Esophagus muscularis mucosa (tissue), 4 donors: Measurements from ENCODE around the gene C11orf68.

Experiments
- EP300 ChIP-seq: sonication (generic); formaldehyde crosslinking; IDR thresholded peaks from one replicate; pipeline ENCODE4 v1.6.1; 2017; ENCODE audit warnings: antibody characterized with exemption
- POLR2A ChIP-seq: fragments of 450-650 bp; IDR thresholded peaks from one replicate; pipeline ENCODE4 v1.6.1; 2017; ENCODE audit warnings: antibody characterized with exemption, moderate library complexity, mild to moderate bottlenecking, low read depth
- POLR2AphosphoS5 ChIP-seq, 2 donors: sonication (generic); formaldehyde crosslinking; IDR thresholded peaks; one replicate each; pipeline ENCODE4 v1.6.1; 2017; ENCODE audit warnings: antibody characterized with exemption in 2 of 2
- TF ChIP-seq, protein P1 (sequence below), 3 experiments: fragments of 200-600 bp in 2 of 3; fragments of 450-650 bp in 1 of 3; sonication (generic) in 2 of 3; IDR thresholded peaks; one replicate each; pipeline ENCODE4 v1.5.1; 2017 to 2019; ENCODE audit warnings: antibody characterized with exemption in 3 of 3, mild to moderate bottlenecking in 2 of 3, moderate library complexity in 1 of 3

DNA sequence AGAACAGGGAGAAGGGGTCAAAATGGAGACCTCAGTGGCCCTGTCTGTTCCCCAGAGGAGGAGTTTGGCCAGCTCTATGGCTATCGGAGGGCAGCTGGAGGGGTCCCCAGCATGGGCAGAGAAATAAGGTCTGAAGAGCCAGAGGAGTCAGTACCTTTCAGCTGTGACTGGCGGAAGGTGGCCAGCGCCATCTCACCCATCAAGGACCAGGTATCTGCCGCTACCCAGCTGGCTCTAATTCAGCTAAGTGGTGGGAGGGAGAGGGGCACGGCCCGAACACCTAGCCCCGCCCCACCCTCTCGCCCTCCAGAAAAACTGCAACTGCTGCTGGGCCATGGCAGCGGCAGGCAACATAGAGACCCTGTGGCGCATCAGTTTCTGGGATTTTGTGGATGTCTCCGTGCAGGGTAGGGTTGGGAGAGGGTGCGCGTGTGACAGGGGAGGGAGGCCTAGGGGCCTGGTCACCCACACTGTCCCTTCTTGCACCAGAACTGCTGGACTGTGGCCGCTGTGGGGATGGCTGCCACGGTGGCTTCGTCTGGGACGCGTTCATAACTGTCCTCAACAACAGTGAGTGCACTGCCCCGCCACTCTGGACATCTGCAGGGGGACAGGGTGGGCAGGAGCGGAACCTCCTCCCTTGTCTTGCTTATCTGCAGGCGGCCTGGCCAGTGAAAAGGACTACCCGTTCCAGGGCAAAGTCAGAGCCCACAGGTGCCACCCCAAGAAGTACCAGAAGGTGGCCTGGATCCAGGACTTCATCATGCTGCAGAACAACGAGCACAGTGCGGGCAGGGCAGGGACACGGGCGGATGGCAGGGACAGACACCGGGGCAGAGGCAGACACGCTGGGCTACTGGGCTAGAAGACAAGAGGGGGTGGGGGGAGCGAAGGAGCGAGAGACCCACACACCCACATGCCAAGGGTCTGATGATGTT is 36.5 kb downstream of the C11orf68 start:
- no peak for TF ChIP-seq POLR2A
- TF ChIP-seq EP300, result no peak
- TF ChIP-seq, protein P1, sequence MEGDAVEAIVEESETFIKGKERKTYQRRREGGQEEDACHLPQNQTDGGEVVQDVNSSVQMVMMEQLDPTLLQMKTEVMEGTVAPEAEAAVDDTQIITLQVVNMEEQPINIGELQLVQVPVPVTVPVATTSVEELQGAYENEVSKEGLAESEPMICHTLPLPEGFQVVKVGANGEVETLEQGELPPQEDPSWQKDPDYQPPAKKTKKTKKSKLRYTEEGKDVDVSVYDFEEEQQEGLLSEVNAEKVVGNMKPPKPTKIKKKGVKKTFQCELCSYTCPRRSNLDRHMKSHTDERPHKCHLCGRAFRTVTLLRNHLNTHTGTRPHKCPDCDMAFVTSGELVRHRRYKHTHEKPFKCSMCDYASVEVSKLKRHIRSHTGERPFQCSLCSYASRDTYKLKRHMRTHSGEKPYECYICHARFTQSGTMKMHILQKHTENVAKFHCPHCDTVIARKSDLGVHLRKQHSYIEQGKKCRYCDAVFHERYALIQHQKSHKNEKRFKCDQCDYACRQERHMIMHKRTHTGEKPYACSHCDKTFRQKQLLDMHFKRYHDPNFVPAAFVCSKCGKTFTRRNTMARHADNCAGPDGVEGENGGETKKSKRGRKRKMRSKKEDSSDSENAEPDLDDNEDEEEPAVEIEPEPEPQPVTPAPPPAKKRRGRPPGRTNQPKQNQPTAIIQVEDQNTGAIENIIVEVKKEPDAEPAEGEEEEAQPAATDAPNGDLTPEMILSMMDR (IDR thresholded peaks at IDR 0.05), result no peak
- TF ChIP-seq POLR2AphosphoS5 (IDR thresholded peaks at IDR 0.05), result no peak
